IgD-negative memory B cell (primary cell): ENCODE results near the gene AMN. TPM values are rescaled to one million over a fixed set of nuclear protein-coding genes. Genes with fewer than 3 reads are reported as not detected.

Experiments
- H3K27ac Mint-ChIP-seq, 3 donors: one replicate each; pipeline ENCODE4 v1.8.0; 2020 to 2022; ENCODE audit warnings: mild to moderate bottlenecking in 3 of 3, mixed read lengths in 3 of 3, moderate library complexity in 1 of 3
- H3K27me3 Mint-ChIP-seq: one replicate; pipeline ENCODE4 v1.8.0; 2021; ENCODE audit warnings: mixed read lengths
- H3K36me3 Mint-ChIP-seq: one replicate; pipeline ENCODE4 v1.8.0; 2020; ENCODE audit warnings: mild to moderate bottlenecking, mixed read lengths
- H3K4me1 Mint-ChIP-seq, 3 donors: one replicate each; pipeline ENCODE4 v1.8.0; 2020 to 2022; ENCODE audit warnings: mixed read lengths in 3 of 3, mild to moderate bottlenecking in 1 of 3
- H3K4me3 Mint-ChIP-seq, 4 donors: one replicate each; pipeline ENCODE4 v1.8.0; 2020 to 2022; ENCODE audit warnings: mild to moderate bottlenecking in 4 of 4, mixed read lengths in 4 of 4, moderate library complexity in 3 of 4
- H3K9me3 Mint-ChIP-seq, 3 donors: one replicate each; pipeline ENCODE4 v1.8.0; 2020 to 2021; ENCODE audit warnings: mixed read lengths in 3 of 3, mild to moderate bottlenecking in 1 of 3
- polyA plus RNA-seq: library from polyadenylated mRNA; unstranded; fragments of 300-500 nt; fragmentation: Illumina TruSeq; gene quantifications from one replicate; pipeline ENCODE4 v1.2.3, GENCODE V29; 2021

AMN gene
- polyA plus RNA-seq, 1 donor from 2014 or later, result 15.0 TPM

- Mint-ChIP-seq H3K4me1 (peaks cover 13 to 26% (median 25%) of the 10 kb centered on the region in 3 donors), H3K9me3 (no peaks in the 10 kb centered on the region), H3K36me3 (peaks cover 10% of the 10 kb centered on the region), H3K27me3 (no peaks in the 10 kb centered on the region), H3K27ac (peak overlapping the region; percentile 60 to 93 (median 92)), H3K4me3 (peak overlapping the region; percentile 27 to 60 (median 58))
These were observed 26.2 kb downstream of the AMN start for GRCh38 chr14:102948698-102949061.

GRCh38 chr14:102949062-102949800 is 26.8 kb downstream of the AMN start:
- peaks cover 11% of the 10 kb centered on the region for H3K36me3 Mint-ChIP-seq
- H3K27ac Mint-ChIP-seq, result peak overlapping the region; percentile 60 to 93 (median 92)
- peak overlapping the region; percentile 27 to 60 (median 58) for H3K4me3 Mint-ChIP-seq
- no peaks in the 10 kb centered on the region for H3K9me3 Mint-ChIP-seq
- H3K4me1 Mint-ChIP-seq, result peaks cover 13 to 26% (median 25%) of the 10 kb centered on the region in 3 donors
- H3K27me3 Mint-ChIP-seq, result no peaks in the 10 kb centered on the region

GRCh38 chr14:102949801-102950451 is 27.5 kb downstream of the AMN start:
- Mint-ChIP-seq H3K27ac (peak overlapping the region; percentile 60 to 93 (median 92)), H3K4me1 (peaks cover 13 to 26% (median 25%) of the 10 kb centered on the region in 3 donors), H3K27me3 (no peaks in the 10 kb centered on the region), H3K9me3 (no peaks in the 10 kb centered on the region), H3K36me3 (peaks cover 11% of the 10 kb centered on the region), H3K4me3 (peak overlapping the region in 2 of 4 donors; percentile 58 to 59)

GRCh38 chr14:102951034-102951433 is 28.6 kb downstream of the AMN start:
- H3K4me1 Mint-ChIP-seq, result peaks cover 13 to 26% (median 25%) of the 10 kb centered on the region in 3 donors
- peak overlapping the region in 1 of 3 donors; percentile 87 for H3K27ac Mint-ChIP-seq
- no peaks in the 10 kb centered on the region for H3K27me3 Mint-ChIP-seq
- H3K4me3 Mint-ChIP-seq, result peak overlapping the region in 2 of 4 donors; percentile 32 to 54
- peaks cover 11% of the 10 kb centered on the region for H3K36me3 Mint-ChIP-seq
- no peaks in the 10 kb centered on the region for H3K9me3 Mint-ChIP-seq

- H3K4me3 Mint-ChIP-seq, result no peak overlapping the region
- H3K27ac Mint-ChIP-seq, result no peak overlapping the region
- H3K4me1 Mint-ChIP-seq, result peaks cover 7 to 19% (median 18%) of the 10 kb centered on the region in 3 donors
- no peaks in the 10 kb centered on the region for H3K9me3 Mint-ChIP-seq
- peaks cover 7% of the 10 kb centered on the region for H3K36me3 Mint-ChIP-seq
- H3K27me3 Mint-ChIP-seq, result no peaks in the 10 kb centered on the region
These were observed 29.3 kb downstream of the AMN start for GRCh38 chr14:102951799-102952198.

- Mint-ChIP-seq H3K4me1 (peaks cover 6 to 15% (median 14%) of the 10 kb centered on the region in 3 donors), H3K27ac (no peak overlapping the region), H3K4me3 (no peak overlapping the region), H3K36me3 (peaks cover 5% of the 10 kb centered on the region), H3K9me3 (no peaks in the 10 kb centered on the region), H3K27me3 (no peaks in the 10 kb centered on the region)
These were observed 29.8 kb downstream of the AMN start for GRCh38 chr14:102952276-102952675.

- Mint-ChIP-seq H3K27ac (no peak overlapping the region), H3K27me3 (no peaks in the 10 kb centered on the region)
These were observed 30.6 kb downstream of the AMN start for GRCh38 chr14:102953100-102953499.

GRCh38 chr14:102954081-102954789 is 31.8 kb downstream of the AMN start:
- no peaks in the 10 kb centered on the region for H3K27me3 Mint-ChIP-seq
- no peaks in the 10 kb centered on the region for H3K9me3 Mint-ChIP-seq
- H3K27ac Mint-ChIP-seq, result no peak overlapping the region
- no peak overlapping the region for H3K4me3 Mint-ChIP-seq
- H3K4me1 Mint-ChIP-seq, result peaks cover 4 to 6% (median 6%) of the 10 kb centered on the region in 3 donors
- H3K36me3 Mint-ChIP-seq, result peaks cover 9% of the 10 kb centered on the region

More at GRCh38 chr14:102953100-102953499, 30.6 kb downstream of the AMN start:
- H3K4me3 Mint-ChIP-seq, result no peak overlapping the region
- H3K4me1 Mint-ChIP-seq, result peaks cover 6 to 12% (median 12%) of the 10 kb centered on the region in 3 donors
- peaks cover 5% of the 10 kb centered on the region for H3K36me3 Mint-ChIP-seq
- H3K9me3 Mint-ChIP-seq, result no peaks in the 10 kb centered on the region

GRCh38 chr14:102955636-102956408 is 33.4 kb downstream of the AMN start:
- H3K4me1 Mint-ChIP-seq, result no peaks in the 10 kb centered on the region
- no peak overlapping the region for H3K27ac Mint-ChIP-seq
- no peaks in the 10 kb centered on the region for H3K9me3 Mint-ChIP-seq
- peaks cover 7% of the 10 kb centered on the region for H3K36me3 Mint-ChIP-seq
- no peaks in the 10 kb centered on the region for H3K27me3 Mint-ChIP-seq
- no peak overlapping the region for H3K4me3 Mint-ChIP-seq

- Mint-ChIP-seq H3K4me1 (no peaks in the 10 kb centered on the region), H3K27me3 (no peaks in the 10 kb centered on the region), H3K9me3 (no peaks in the 10 kb centered on the region), H3K27ac (no peak overlapping the region), H3K4me3 (no peak overlapping the region), H3K36me3 (peaks cover 7% of the 10 kb centered on the region)
These were observed 34.8 kb downstream of the AMN start for GRCh38 chr14:102957222-102957621.

GRCh38 chr14:102958461-102958860 is 36.0 kb downstream of the AMN start:
- H3K27ac Mint-ChIP-seq, result no peak overlapping the region
- no peak overlapping the region for H3K4me3 Mint-ChIP-seq
- peaks cover 7% of the 10 kb centered on the region for H3K36me3 Mint-ChIP-seq
- no peaks in the 10 kb centered on the region for H3K27me3 Mint-ChIP-seq
- H3K4me1 Mint-ChIP-seq, result no peaks in the 10 kb centered on the region
- no peaks in the 10 kb centered on the region for H3K9me3 Mint-ChIP-seq

- Mint-ChIP-seq H3K27ac (no peak overlapping the region), H3K36me3 (peaks cover 5% of the 10 kb centered on the region), H3K9me3 (no peaks in the 10 kb centered on the region)
These were observed 39.7 kb downstream of the AMN start for GRCh38 chr14:102962111-102962627.

GRCh38 chr14:102964152-102964730 is 41.8 kb downstream of the AMN start:
- H3K27me3 Mint-ChIP-seq, result no peaks in the 10 kb centered on the region

More at GRCh38 chr14:102962111-102962627, 39.7 kb downstream of the AMN start:
- Mint-ChIP-seq H3K4me1 (no peaks in the 10 kb centered on the region), H3K27me3 (no peaks in the 10 kb centered on the region), H3K4me3 (no peak overlapping the region)

GRCh38 chr14:102965282-102965681 is 42.8 kb downstream of the AMN start:
- Mint-ChIP-seq H3K4me1 (no peaks in the 10 kb centered on the region), H3K27ac (no peak overlapping the region), H3K36me3 (peaks cover 3% of the 10 kb centered on the region)

More at GRCh38 chr14:102964152-102964730, 41.8 kb downstream of the AMN start:
- no peak overlapping the region for H3K27ac Mint-ChIP-seq
- no peaks in the 10 kb centered on the region for H3K4me1 Mint-ChIP-seq
- peaks cover 3% of the 10 kb centered on the region for H3K36me3 Mint-ChIP-seq
- no peaks in the 10 kb centered on the region for H3K9me3 Mint-ChIP-seq
- no peak overlapping the region for H3K4me3 Mint-ChIP-seq

More at GRCh38 chr14:102965282-102965681, 42.8 kb downstream of the AMN start:
- Mint-ChIP-seq H3K27me3 (no peaks in the 10 kb centered on the region), H3K4me3 (no peak overlapping the region), H3K9me3 (no peaks in the 10 kb centered on the region)
